Neuron (in vitro differentiated cells): ENCODE results near the gene TMEM174.

ENCODE experiments used
- H2AFZ ChIP-seq: one replicate; pipeline ENCODE4 v1.6.1; 2013; ENCODE audit warnings: low read depth, mild to moderate bottlenecking, inconsistent platforms, low read length, moderate library complexity
- H3K27me3 ChIP-seq: one replicate; pipeline ENCODE4 v1.6.1; 2013; ENCODE audit warnings: low read length; ENCODE audit not compliant: insufficient read depth
- H3K36me3 ChIP-seq: one replicate; pipeline ENCODE4 v1.6.1; 2013; ENCODE audit warnings: low read length; ENCODE audit not compliant: insufficient read depth
- H3K4me1 ChIP-seq: one replicate; pipeline ENCODE4 v1.6.1; 2013; ENCODE audit warnings: low read length; ENCODE audit not compliant: insufficient read depth
- H3K4me3 ChIP-seq: 2 replicates; pipeline ENCODE4 v1.5.1; 2013; ENCODE audit warnings: mild to moderate bottlenecking, low read length, moderate library complexity
- H3K9me3 ChIP-seq: one replicate; pipeline ENCODE4 v1.6.1; 2013; ENCODE audit warnings: low read length

Gene TMEM174

DNA sequence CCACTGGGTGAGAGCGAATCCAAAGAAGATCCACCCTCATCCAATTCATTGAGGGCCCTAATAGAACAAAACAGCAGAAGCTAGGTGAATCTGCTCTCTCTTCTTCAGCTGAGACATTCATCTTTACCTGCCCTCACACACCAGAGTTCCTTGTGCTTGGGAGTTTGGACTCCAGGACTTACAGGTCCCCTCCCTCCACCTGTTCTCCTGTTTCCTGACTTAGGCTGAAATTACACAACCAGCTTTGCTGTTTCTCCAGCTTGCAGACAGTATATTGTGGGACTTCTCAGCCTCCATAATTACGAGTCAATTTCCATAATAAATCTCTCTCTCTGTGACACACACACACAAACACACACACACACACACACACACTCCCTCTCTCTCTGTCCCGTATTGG, 33.5 kb upstream of the TMEM174 start:
- Histone ChIP-seq H3K4me1 (no peaks in the 10 kb centered on the region), H3K36me3 (no peaks in the 10 kb centered on the region), H3K4me3 (no peak overlapping the region), H2AFZ (no peak overlapping the region), H3K27me3 (peaks cover 13% of the 10 kb centered on the region), H3K9me3 (no peaks in the 10 kb centered on the region)

DNA sequence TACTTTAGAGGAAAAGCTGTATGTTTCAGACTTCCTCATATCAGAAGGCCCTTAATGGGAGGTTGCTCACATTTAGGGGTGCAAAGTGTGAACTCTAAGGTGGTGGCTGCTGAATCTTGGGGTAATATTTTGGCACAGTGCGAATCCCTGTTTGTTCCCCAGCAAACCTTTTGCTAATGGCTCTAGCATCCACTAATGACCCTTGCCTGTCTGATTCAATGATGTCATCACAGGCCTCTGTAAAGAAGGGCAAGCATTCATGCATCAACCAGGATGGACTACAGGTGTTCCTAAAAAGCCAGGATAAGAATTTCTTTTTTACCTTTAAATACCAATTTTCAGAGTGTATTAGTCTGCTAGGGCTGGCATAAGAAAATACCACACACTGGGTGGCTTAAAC, 32.2 kb upstream of the TMEM174 start:
- no peak overlapping the region for H3K4me3 ChIP-seq
- no peaks in the 10 kb centered on the region for H3K36me3 ChIP-seq
- peaks cover 18% of the 10 kb centered on the region for H3K27me3 ChIP-seq
- no peaks in the 10 kb centered on the region for H3K9me3 ChIP-seq
- no peak overlapping the region for H2AFZ ChIP-seq
- H3K4me1 ChIP-seq: no peaks in the 10 kb centered on the region

DNA sequence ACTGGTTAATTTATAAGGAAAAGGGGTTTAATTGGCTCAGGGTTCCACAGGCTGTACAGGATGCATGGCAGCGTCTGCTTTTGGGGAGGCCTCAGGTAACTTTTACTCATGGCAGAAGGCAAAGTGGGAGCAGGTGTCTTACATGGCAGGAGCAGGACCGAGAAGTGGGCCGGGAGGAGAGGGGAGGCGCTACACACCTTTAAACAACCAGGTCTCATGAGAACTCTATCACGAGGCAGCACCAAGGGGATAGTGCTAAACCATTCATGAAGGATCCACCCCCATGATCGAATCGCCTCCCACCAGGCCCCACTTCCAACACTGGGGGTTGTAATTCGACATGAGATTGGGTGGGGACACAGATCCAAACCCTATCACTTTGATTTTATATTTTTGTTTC, 31.0 kb upstream of the TMEM174 start:
- Histone ChIP-seq H3K4me3 (no peak overlapping the region), H3K36me3 (no peaks in the 10 kb centered on the region), H3K27me3 (peaks cover 20% of the 10 kb centered on the region), H3K4me1 (no peaks in the 10 kb centered on the region), H3K9me3 (no peaks in the 10 kb centered on the region), H2AFZ (no peak overlapping the region)

GRCh38 chr5:73143716-73144115, 29.3 kb upstream of the TMEM174 start:
- H3K9me3 ChIP-seq: no peaks in the 10 kb centered on the region
- peaks cover 18% of the 10 kb centered on the region for H3K27me3 ChIP-seq
- no peaks in the 10 kb centered on the region for H3K36me3 ChIP-seq
- no peaks in the 10 kb centered on the region for H3K4me1 ChIP-seq
- no peak overlapping the region for H3K4me3 ChIP-seq
- no peak overlapping the region for H2AFZ ChIP-seq

GRCh38 chr5:73149540-73149939, 23.5 kb upstream of the TMEM174 start:
- Histone ChIP-seq H3K36me3 (no peaks in the 10 kb centered on the region), H3K9me3 (no peaks in the 10 kb centered on the region), H3K27me3 (peaks cover 10% of the 10 kb centered on the region)

DNA sequence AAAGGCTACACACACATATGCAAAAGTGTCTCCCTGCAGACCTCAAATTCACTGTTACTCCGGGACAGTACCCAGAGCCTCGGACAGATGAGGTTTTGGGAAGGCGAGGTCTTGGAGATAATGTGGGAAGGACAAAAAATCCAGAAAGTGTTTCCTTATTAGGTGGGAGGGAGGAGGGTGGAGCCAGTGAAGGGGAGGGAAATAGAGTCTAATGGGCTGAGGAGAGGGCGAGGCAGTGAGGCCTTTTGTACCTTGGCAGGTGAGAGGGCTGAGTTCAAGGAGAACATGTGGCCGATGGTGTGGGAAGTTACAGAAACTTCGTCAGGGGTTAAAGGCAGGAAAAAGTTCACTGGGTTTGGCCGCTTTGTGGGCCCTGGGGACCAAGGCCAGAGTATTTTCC, 22.1 kb upstream of the TMEM174 start:
- H3K9me3 ChIP-seq: no peaks in the 10 kb centered on the region
- H2AFZ ChIP-seq: no peak overlapping the region
- peaks cover 6% of the 10 kb centered on the region for H3K27me3 ChIP-seq
- H3K36me3 ChIP-seq: no peaks in the 10 kb centered on the region
- H3K4me1 ChIP-seq: no peaks in the 10 kb centered on the region
- H3K4me3 ChIP-seq: no peak overlapping the region

More at GRCh38 chr5:73149540-73149939, 23.5 kb upstream of the TMEM174 start:
- Histone ChIP-seq H2AFZ (no peak overlapping the region), H3K4me1 (no peaks in the 10 kb centered on the region), H3K4me3 (no peak overlapping the region)

- H2AFZ ChIP-seq: no peak overlapping the region
- H3K4me3 ChIP-seq: no peak overlapping the region
Measured at GRCh38 chr5:73151766-73152410, 21.1 kb upstream of the TMEM174 start.

DNA sequence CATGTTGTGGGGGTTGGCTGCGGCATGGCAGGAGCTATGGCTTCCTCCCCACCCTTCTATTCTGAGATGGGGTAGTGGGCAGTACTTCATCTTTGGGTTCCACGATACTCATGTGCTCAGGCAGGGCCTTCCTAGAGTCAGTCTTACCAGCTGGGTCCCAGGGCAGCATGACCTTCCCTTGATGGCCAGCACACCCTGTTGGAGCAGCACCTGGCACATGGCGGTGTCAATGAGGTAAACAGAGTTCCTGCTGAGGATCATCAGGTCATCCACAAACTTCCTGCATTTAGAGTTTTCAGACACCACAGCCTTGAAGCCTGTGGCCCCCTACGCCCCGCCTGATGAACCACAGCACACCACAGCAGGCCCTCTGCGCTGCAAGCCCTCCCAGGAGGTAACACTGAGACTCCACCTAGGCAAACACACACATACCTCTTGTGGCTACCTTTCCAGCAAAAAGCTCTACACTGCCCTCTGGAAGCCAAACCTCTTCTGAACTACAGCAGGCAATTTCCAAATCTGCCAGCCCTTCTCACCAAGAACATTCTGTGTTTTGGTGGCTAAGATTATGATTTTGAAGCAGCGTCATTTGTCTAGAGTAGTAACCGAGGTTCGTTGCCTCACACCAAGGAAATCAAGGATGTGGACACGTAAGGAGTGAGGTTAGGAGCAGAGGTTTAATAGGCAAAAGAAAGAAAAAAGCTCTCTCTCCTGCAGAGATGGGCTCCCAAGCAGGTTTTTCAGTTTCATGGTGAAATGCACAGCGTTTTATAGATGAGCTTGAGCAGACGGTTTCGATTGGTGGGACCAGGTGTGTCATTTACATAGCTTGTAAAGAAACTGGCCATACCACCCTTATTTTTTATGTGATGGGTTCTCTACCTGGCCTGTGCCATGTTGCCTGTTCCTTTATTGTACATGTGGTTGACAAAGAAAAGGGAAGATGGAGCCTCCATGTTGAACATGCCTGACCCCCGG, 20.3 kb upstream of the TMEM174 start:
- no peaks in the 10 kb centered on the region for H3K36me3 ChIP-seq
- H3K4me1 ChIP-seq: no peaks in the 10 kb centered on the region
- H3K27me3 ChIP-seq: peaks cover 6% of the 10 kb centered on the region
- H3K4me3 ChIP-seq: no peak overlapping the region
- H3K9me3 ChIP-seq: no peaks in the 10 kb centered on the region
- H2AFZ ChIP-seq: no peak overlapping the region

More at GRCh38 chr5:73151766-73152410, 21.1 kb upstream of the TMEM174 start:
- Histone ChIP-seq H3K4me1 (no peaks in the 10 kb centered on the region), H3K36me3 (no peaks in the 10 kb centered on the region), H3K9me3 (no peaks in the 10 kb centered on the region), H3K27me3 (peaks cover 3% of the 10 kb centered on the region)

- Histone ChIP-seq H2AFZ (no peak overlapping the region), H3K4me1 (no peaks in the 10 kb centered on the region), H3K4me3 (no peak overlapping the region)
Measured at GRCh38 chr5:73153513-73153912, 19.5 kb upstream of the TMEM174 start.

DNA sequence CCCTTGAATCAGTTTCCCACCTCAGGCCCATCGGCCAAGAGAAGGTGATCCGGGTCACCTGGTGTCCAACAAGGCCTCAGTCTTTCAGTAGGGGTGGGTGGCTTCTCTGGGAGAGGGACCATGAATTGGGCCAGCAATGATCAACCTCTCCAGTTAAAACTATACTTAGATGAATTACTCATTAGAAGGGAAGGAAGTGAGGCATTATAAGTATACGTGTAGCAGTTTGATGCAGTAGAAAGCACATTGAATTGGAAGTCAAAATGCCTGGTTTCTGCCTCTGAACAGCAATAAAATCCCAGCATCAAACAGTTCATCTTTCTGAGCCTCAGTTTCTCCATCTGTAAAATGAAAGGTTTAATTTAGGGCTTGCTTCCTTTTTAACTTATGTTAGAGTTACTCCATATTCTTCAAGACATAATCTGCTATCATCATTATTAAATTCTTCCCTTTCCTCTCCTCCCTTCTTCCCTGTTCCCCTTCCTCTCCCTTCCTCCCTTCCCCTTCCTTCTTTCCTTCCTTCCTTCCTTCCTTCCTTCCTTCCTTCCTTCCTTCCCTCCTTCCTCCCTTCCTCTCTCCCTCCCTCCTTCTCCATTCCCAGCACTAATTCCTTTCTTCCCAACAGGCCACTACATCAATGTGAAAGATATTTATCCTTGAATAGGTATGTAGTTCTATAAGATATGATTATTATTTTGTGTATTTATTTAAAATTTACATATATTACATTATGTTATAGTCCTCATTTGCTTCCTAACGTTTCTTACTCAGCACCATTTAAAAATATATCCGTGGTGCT, 18.6 kb upstream of the TMEM174 start:
- no peaks in the 10 kb centered on the region for H3K36me3 ChIP-seq

More at GRCh38 chr5:73153513-73153912, 19.5 kb upstream of the TMEM174 start:
- Histone ChIP-seq H3K27me3 (peaks cover 6% of the 10 kb centered on the region), H3K9me3 (no peaks in the 10 kb centered on the region), H3K36me3 (no peaks in the 10 kb centered on the region)

DNA sequence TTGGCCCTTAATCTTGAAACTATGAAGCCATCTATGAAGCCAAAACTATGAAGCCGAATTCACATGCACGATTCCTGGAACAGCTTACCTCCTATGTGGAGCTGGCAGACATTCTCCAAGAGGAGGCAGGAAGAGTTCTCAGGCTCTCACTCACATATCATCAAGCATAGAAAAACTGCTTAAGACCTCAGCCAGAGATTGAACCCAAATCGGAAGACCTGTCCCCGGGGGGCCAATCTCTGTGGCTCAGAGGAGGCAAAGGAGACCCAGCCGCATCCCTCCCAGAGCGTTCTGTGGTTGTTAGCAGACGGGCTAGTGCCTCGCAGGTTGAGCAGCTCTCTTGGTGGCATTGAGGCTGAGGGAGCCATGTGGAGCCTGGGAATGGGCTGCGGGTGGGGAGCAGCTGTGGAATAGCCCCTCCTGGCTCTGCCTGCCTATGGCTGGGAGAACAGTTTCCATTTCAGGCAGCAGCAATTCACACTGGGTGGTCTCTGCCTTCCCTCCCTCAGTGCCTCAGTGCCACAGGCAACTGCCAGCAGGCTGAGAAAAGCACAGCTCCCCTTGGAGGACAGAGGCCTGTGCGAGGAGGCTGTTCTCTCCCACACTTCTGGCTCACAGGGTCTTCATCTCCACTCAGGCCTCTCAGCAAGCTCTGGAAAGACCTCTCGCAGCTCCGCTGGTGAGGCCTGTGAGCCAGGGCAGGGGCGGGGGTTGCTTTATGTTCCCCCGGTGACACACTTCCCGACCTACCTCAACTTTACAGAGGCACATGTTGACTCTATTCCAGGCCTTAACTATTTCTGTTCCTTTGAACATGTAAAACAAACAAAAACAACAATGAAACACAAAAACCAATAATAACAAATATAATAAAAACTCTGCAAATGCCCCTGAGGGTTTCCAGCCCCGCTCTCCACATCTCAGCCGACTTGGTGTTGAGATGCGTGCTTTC, 17.4 kb upstream of the TMEM174 start:
- H3K9me3 ChIP-seq: no peaks in the 10 kb centered on the region
- no peaks in the 10 kb centered on the region for H3K36me3 ChIP-seq
- no peak overlapping the region for H3K4me3 ChIP-seq
- H2AFZ ChIP-seq: no peak overlapping the region
- H3K4me1 ChIP-seq: no peaks in the 10 kb centered on the region
- peaks cover 12% of the 10 kb centered on the region for H3K27me3 ChIP-seq

More for the DNA sequence above, 18.6 kb upstream of the TMEM174 start:
- H2AFZ ChIP-seq: no peak overlapping the region
- no peaks in the 10 kb centered on the region for H3K9me3 ChIP-seq
- no peaks in the 10 kb centered on the region for H3K4me1 ChIP-seq
- H3K27me3 ChIP-seq: peaks cover 10% of the 10 kb centered on the region
- no peak overlapping the region for H3K4me3 ChIP-seq
